HG03378 (cell line): Measurements from ENCODE around the gene SUCLG1.
"Not testable (repeated sequence)": the region's sequence is repeated elsewhere in the genome, so short reads cannot be mapped to it uniquely, and the experiment has no call there.

Source experiments
- ATAC-seq: cut with Tn5 transposase; IDR thresholded peaks from one replicate; pipeline ENCODE4 v1.9.1; 2021; ENCODE audit warnings: mild to moderate bottlenecking, moderate library complexity; ENCODE audit not compliant: unreplicated experiment

SUCLG1 gene

DNA sequence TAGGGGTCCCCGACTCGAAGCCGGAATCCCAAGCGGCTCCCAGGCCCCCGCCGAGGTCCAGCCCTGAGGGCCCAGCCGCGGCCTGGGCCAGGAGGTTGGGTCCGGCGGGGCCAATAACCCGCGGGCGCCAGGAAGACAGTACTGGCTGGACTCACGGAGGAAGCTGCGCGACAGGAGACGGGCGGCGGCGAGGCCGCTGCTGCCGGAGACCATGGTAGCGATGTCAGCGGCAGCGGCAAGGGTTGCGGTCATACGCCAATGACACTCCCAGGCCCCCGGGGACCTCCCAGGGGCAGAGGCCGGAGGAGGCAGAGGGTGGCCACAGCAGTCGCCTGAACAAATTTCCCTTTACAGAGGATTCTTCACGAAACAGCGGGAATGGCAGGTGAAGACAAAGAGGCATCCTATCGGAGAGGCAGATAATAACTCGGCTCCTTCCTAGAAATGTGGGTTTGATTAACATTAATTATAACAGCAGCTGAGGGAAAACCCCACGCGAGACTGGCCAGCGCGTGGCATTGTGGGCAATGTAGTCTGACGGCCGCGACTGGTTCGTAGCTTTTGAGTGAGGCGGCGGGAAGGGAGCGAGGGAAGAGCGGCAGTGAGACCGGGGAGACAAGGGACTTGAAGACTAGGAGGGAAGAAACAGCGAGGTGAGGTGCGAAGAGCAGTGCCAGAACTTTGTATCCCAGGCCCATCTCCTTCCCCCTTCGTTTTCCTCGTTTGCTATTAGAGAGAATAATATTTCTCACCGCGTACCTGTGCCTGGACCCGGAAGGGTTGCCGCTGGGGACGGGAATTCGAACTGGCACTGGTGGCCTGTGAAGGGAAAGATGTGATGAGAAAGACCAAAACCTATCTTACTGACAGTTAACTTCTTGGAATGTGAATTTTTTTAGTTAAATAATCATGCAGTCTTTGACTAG, at the start of gene SUCLG1:
Gene SUCLG1 (minus strand): TSS at position 263 of the 926 bp plus-strand sequence. CDS start 11 bp downstream, at position 252.
- ATAC-seq: peak; percentile 92

- ATAC-seq: no peak
Observed at GRCh38 chr2:84498150-84498799, 39.2 kb upstream of the SUCLG1 start.

DNA sequence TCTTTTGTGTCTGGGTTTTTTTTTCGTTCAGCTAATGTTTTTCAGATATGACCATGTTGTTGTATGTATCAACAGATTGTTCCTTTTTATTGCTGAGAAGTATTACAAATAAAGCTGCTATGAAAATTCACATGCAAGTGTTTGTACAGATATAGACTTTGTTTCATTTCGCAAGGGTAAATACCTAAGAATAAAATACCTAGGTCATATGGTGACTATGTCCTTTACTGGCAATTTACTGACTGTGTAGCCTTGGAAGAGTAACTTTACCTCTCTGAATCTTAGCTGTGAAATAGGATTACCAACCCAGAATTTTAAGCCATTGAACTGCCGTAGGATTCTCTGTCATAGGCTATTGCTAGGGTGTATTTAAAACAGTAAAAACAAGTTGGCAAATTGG, 38.2 kb upstream of the SUCLG1 start:
- ATAC-seq: no peak

GRCh38 chr2:84496386-84496785, 37.3 kb upstream of the SUCLG1 start:
- ATAC-seq: no peak

DNA sequence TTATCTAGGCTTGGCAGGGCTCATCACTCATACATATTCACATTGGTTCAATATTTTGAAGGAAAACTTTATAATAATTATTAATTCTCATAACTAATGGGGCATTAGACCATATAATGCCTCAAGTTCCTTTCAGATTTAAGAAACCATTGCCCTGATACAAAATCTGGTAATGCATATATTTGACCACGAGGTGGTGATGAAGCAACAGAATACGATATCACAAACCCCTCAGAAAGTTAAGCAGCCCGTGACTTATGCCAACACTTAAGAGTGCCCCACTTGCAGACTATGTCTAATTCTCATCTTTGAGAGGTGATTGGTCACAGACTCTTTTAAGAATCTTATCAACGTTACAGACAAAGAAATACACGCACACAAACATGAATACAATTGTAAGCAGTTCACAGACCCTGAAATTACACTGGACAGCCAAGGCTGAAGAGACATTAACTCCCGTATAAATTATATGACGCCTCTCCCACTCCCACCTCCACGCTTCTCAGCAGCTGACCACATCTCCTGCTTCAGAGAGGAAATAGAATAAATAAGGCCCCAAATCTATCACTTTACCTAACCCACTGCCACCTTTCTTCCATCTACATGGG, 36.6 kb upstream of the SUCLG1 start:
- peak; percentile 70 for ATAC-seq

- no peak for ATAC-seq
Observed at GRCh38 chr2:84494070-84494469, 35.0 kb upstream of the SUCLG1 start.

DNA sequence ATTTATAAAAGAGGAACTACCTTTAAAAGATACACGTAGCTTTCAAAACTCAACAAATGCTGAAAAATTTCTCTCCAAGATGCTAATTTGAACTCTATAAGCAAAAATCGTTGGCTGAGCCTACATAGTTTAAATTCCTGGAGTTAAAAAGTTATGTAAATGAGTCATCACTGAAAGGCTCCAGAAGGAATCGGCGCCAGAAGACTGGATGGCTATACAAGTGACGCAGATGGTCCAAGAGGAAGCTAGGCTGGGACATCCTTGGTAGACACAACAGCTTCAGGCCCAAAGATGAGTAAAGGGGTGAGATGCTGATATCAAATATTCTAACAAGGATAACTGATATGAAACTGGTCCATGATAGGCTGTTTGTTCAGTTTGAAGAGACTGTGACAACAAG, 34.4 kb upstream of the SUCLG1 start:
- no peak for ATAC-seq

- no peak for ATAC-seq
Observed at GRCh38 chr2:84492571-84492970, 33.5 kb upstream of the SUCLG1 start.

- no peak for ATAC-seq
Observed at GRCh38 chr2:84491741-84492140, 32.7 kb upstream of the SUCLG1 start.

DNA sequence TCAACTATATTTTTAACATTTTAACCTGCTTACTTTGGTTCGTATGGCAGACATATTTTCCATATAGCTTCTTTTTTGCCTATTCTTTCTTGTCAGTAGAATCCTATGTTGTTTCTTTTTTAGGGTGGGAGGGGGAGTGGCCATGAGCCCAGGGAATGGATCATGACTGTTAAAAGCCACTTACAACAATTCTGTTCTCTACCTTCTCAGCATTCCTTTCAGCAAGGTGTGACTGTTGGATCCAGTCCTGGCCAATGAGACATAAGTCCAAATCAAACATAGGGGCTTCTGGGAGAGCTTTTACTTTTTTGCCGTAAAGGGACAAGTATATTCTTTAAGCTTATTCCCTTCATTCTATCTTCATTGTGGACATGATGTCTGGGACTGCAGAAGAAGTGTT, 32.2 kb upstream of the SUCLG1 start:
- no peak for ATAC-seq

DNA sequence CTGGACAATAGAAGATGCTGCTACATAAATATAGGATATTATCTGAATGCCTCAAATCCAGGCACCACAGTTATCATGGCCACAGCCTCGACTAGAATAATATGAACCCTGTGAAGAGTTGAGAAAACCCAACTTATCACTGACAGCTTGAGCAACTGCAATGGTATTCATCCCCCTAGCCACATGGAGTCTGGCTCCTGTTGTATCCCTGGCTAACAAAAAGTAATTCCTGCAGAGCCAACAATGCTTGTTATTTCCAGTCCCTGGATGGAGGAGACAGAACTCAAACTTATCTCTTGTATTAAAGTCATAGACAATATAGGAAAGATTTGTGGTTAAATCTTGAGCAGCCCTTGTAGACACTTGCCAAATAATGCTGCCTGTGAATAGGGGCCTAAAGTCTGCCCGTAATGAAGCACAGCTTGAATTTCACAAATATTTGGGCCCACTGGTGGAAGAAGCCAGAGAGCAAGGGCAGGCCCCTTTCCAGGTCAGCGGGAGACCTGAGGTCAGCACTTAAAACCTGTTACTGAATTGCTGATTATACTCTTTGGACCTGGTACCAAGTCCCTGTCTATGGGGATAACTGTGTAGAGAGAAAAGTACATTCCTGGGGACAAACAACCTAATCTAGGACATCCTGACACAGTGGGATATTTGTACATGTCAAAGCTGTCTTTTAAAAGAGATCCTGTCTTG, 28.4 kb upstream of the SUCLG1 start:
- ATAC-seq: no peak

- no peak for ATAC-seq
Observed at GRCh38 chr2:84486441-84487115, 27.5 kb upstream of the SUCLG1 start.

- no peak for ATAC-seq
Observed at GRCh38 chr2:84483320-84483719, 24.2 kb upstream of the SUCLG1 start.

DNA sequence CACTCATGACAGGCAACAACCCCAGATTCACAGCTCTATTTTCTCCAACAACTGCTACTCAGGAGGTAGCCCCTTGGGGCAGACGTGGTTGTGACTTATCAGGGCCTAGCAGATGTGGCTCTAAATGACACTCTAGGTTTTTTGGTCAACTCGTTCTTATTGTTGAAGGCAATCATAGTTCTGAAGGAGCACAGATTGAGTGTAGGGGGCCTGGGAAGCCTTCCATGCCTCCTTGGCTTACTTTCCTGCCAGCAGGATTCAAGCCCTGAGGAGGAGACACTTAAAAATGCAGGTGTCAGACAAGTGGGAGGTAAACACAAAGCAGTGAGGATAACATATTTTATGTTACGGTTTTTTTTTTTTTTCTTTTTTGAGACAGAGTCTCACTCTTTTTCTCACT, 23.5 kb upstream of the SUCLG1 start:
- ATAC-seq: no peak

DNA sequence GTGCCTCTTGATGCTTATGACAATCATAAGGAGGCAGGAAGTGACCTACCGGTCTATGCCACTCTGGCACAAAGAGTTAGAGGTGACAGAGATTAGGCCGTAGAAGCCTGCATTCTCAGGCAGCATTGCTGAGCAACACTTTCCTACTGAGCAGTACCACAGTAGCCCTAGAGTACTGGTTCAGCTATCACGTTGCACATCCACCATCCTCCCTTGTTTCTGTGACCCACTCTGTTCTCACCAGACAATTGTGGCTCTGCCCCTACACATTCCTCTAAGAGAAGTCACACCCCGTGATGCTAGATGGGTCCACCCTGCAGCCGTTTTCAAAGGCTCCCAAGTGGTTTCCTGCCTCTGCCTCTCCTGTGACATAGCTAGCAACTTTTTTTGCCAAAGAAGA, 22.6 kb upstream of the SUCLG1 start:
- no peak for ATAC-seq

DNA sequence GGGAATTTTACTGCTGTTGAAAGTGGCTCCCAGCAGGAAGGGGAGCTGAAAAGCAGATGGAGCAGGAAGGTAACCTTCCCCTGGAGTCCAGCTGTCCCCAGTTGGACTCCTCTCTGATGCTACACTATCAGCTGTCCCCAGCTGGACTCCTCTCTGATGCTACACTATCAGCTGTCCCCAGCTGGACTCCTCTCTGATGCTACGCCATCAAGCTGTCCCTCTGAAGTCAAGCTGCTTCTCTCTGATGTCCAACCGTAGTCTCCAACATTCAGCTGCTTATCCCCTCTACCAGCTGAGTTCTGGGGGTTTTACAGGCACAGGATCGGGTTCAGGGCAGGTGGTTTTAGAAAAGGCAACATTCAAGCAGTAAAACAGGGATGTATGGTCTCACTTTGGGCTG, 19.8 kb upstream of the SUCLG1 start:
- no peak for ATAC-seq

DNA sequence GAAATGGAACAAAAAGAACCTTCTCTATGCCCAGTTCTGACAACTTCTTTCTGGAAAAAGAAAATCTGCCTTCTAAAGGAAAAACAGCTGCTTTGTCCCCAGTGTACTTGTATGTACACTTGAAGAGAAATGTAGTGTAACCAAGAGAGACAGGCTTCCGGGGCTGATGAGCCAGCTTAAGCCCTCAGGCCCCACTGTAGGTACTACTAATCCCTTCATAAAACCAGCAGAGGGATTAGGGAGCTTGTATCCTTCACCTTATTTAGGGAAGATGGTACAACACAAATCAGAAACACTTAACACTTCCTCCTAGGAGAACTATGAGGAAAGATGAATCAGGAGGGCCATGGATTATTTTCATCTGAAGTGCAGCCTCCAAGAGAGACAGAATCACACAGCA, 18.8 kb upstream of the SUCLG1 start:
- ATAC-seq: no peak

DNA sequence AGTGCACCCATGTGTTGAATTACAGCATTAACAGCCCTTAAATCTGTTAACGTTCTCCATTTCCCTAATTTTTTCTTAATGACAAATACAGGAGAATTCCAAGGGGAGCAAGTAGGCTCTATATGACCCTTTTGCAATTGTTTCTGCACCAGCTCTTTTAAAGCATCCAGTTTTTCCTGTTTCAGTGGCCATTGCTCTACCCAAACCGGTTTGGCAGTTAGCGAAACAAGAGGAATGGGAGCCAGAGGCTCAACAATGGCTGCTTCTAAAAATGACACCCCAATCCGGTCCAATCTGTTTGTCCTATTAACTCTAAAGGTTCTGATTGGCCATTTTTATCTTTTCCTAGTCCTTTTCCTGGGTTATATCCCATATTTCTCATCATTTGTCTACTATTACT, 15.1 kb upstream of the SUCLG1 start:
- no peak for ATAC-seq

DNA sequence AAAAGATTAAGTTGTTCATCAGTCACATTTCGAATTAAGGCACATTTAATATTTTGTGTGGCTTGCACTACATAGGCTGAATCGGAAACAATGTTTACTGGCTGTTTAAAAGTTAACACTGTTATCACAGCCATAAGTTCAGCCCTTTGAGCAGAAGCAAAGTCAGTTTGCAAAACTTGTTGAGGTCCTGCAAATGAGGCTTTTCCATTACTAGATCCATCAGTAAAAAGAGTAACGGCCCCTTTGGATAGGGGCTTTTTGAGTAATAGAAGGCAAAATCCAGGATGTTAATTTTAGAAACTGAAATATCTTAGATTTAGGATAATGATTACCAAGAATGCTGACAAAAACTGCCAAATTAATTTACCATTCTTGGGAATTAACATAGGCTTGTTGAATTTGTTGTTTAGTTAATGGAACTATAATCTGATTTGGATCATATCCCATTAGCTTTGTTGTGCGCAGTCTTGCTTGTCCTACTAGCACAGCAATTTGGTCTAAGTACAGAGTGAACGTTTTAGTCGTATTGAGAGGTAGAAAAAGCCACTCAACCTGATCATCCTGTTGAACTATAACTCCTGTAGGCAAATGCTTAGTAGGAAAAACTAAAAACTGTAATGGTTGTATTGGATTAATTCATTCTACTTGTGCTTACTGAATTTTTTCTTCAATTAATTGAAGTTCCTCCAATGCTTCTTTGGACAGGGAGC, 13.9 kb upstream of the SUCLG1 start:
- ATAC-seq: no peak

- ATAC-seq: not testable (repeated sequence)
Observed at GRCh38 chr2:84472423-84472822, 13.3 kb upstream of the SUCLG1 start.
